HCT116 (cell line): ENCODE data around the gene POU2F3. TPM values are rescaled to one million over a fixed set of nuclear protein-coding genes. Genes with fewer than 3 reads are reported as not detected.

Experiments
- ATAC-seq: fragments of 200-7000 bp; cut with Tn5 transposase; 2 replicates; pipeline ENCODE4 v1.9.1; 2020; ENCODE audit warnings: mild to moderate bottlenecking, moderate library complexity
- BruUV-seq: library from RNA; stranded (reverse); fragments of 400-500 nt; replicated peaks from 2 replicates; lab custom pipeline; 2021; lab: Mats Ljungman, UMichigan
- CTCF ChIA-PET: fragments of 300-600 bp; sonication (Branson Sonifier 250); formaldehyde crosslinking; loops from one replicate; lab custom pipeline; 2021; ENCODE audit warnings: antibody characterized with exemption; lab: Charles Lee
- POLR2A ChIA-PET: fragments of 300-600, 350-600 bp; sonication (Branson Sonifier 250); formaldehyde crosslinking; loops from one replicate; lab custom pipeline; 2021; ENCODE audit warnings: antibody characterized with exemption; lab: Charles Lee
- RAD21 ChIA-PET, 2 experiments: fragments of 300-600 bp; sonication (Branson Sonifier 250); formaldehyde crosslinking; loops; one replicate each; lab custom pipeline; 2023; ENCODE audit warnings: low total read pairs in 2 of 2; ENCODE audit not compliant: uncharacterized antibody in 2 of 2, unreplicated experiment in 2 of 2, low non-redundant PET in 1 of 2; lab: Charles Lee
- DNase-seq: peaks from one replicate; pipeline ENCODE4 v3.0.0-alpha.2; 2010; ENCODE audit warnings: low read depth, low spot score
- H2AFZ ChIP-seq: fragments of 200-600 bp; shearing (Covaris generic), sonication (generic); 2 replicates; pipeline ENCODE4 v1.6.1; 2017; ENCODE audit warnings: low read depth, mixed run types, mixed read lengths, antibody characterized with exemption, low read length; ENCODE audit not compliant: poor library complexity, severe bottlenecking
- H3K27ac ChIP-seq: 2 replicates; pipeline ENCODE4 v1.5.1; 2012; ENCODE audit warnings: low read depth, low read length
- H3K27me3 ChIP-seq: fragments of 200-600 bp; sonication (generic); 2 replicates; pipeline ENCODE4 v1.6.1; 2016; ENCODE audit warnings: mixed run types, low read length, mixed read lengths; ENCODE audit not compliant: insufficient read depth
- H3K36me3 ChIP-seq, 2 experiments: fragments of 200-500 bp in 1 of 2; fragments of 200-600 bp in 1 of 2; sonication (Bioruptor generic) in 1 of 2; sonication (generic) in 1 of 2; 2 replicates each; pipeline versions ENCODE4 v1.5.1 to v1.6.1; 2014 to 2016; ENCODE audit warnings: low read length in 2 of 2, inconsistent platforms in 1 of 2, mixed read lengths in 1 of 2, mixed run types in 1 of 2; ENCODE audit not compliant: insufficient read depth in 2 of 2, control insufficient read depth in 1 of 2
- H3K4me1 ChIP-seq, 2 experiments: fragments of 200-600 bp in 1 of 2; sonication (generic) in 1 of 2; 2 replicates each; pipeline versions ENCODE4 v1.5.1 to v1.6.1; 2012 to 2017; ENCODE audit warnings: low read length in 2 of 2, inconsistent platforms in 1 of 2, mild to moderate bottlenecking in 1 of 2, mixed read lengths in 1 of 2, mixed run types in 1 of 2, moderate library complexity in 1 of 2; ENCODE audit not compliant: insufficient read depth in 2 of 2, control insufficient read depth in 1 of 2
- H3K4me2 ChIP-seq: fragments of 200-600 bp; sonication (generic); 2 replicates; pipeline ENCODE4 v1.6.1; 2017; ENCODE audit warnings: mixed run types, low read length, mixed read lengths
- H3K4me3 ChIP-seq, 2 experiments: fragments of 200-600 bp in 1 of 2; sonication (generic) in 1 of 2; replicated peaks in 1 of 2; 2 replicates each; pipeline ENCODE4 v1.5.1; 2011 to 2016; ENCODE audit warnings: low read length in 2 of 2, control low read depth in 1 of 2, low read depth in 1 of 2, mild to moderate bottlenecking in 1 of 2, mixed read lengths in 1 of 2, mixed run types in 1 of 2
- H3K79me2 ChIP-seq: fragments of 200-600 bp; sonication (generic); 2 replicates; pipeline ENCODE4 v1.6.1; 2017; ENCODE audit warnings: mild to moderate bottlenecking, mixed run types, low read length, moderate library complexity, mixed read lengths; ENCODE audit not compliant: insufficient read depth
- H3K9ac ChIP-seq: fragments of 200-600 bp; sonication (generic); 2 replicates; pipeline ENCODE4 v1.6.1; 2016; ENCODE audit warnings: low read length, mixed read lengths
- H3K9me2 ChIP-seq: fragments of 200-600 bp; sonication (generic), shearing (Covaris generic); 2 replicates; pipeline ENCODE4 v1.6.1; 2017; ENCODE audit warnings: mixed run types, mild to moderate bottlenecking, moderate library complexity; ENCODE audit not compliant: insufficient read depth
- H3K9me3 ChIP-seq, 2 experiments: fragments of 200-500 bp in 1 of 2; fragments of 200-600 bp in 1 of 2; sonication (Bioruptor generic) in 1 of 2; sonication (generic) in 1 of 2; 2 replicates each; pipeline ENCODE4 v1.6.1; 2014 to 2017; ENCODE audit warnings: low read length in 2 of 2, mixed read lengths in 2 of 2, inconsistent platforms in 1 of 2, low read depth in 1 of 2, mild to moderate bottlenecking in 1 of 2, mixed run types in 1 of 2, moderate library complexity in 1 of 2; ENCODE audit not compliant: control insufficient read depth in 1 of 2, insufficient read depth in 1 of 2
- H4K20me1 ChIP-seq: fragments of 200-600 bp; sonication (generic), shearing (Covaris generic); 2 replicates; pipeline ENCODE4 v1.6.1; 2017; ENCODE audit warnings: mixed run types, mild to moderate bottlenecking, moderate library complexity; ENCODE audit not compliant: insufficient read depth
- CBX3 ChIP-seq: IDR thresholded peaks from 2 replicates; pipeline ENCODE4 v1.6.1; 2012; ENCODE audit warnings: low read depth
- CTCF ChIP-seq, 3 experiments: fragments of 200-600 bp in 1 of 3; sonication (generic) in 1 of 3; IDR thresholded peaks in 2 of 3; conservative IDR thresholded peaks in 1 of 3; 2 replicates each; pipeline ENCODE4 v1.5.1; 2012 to 2017; ENCODE audit warnings: low read depth in 2 of 3, low read length in 2 of 3, antibody characterized with exemption in 1 of 3, borderline replicate concordance in 1 of 3, control low read depth in 1 of 3, mild to moderate bottlenecking in 1 of 3, mixed read lengths in 1 of 3, mixed run types in 1 of 3, moderate library complexity in 1 of 3; ENCODE audit not compliant: insufficient read depth in 1 of 3
- ELF1 ChIP-seq: IDR thresholded peaks from 2 replicates; pipeline ENCODE4 v1.6.1; 2012; ENCODE audit warnings: low read depth, borderline replicate concordance
- POLR2A ChIP-seq: IDR thresholded peaks from 2 replicates; pipeline ENCODE4 v1.7.0; 2011; ENCODE audit warnings: borderline replicate concordance; ENCODE audit not compliant: insufficient read depth, insufficient read length; ENCODE audit errors: extremely low read depth
- SP1 ChIP-seq: IDR thresholded peaks from 2 replicates; pipeline ENCODE4 v1.6.1; 2012; ENCODE audit warnings: low read depth
- TCF7L2 ChIP-seq: IDR thresholded peaks from 2 replicates; pipeline ENCODE4 v1.7.0; 2011; ENCODE audit warnings: borderline replicate concordance, inconsistent platforms; ENCODE audit not compliant: insufficient read depth, insufficient read length; ENCODE audit errors: extremely low read depth
- YY1 ChIP-seq: IDR thresholded peaks from 2 replicates; pipeline ENCODE4 v1.6.1; 2011; ENCODE audit warnings: low read length, low read depth, moderate library complexity, mild to moderate bottlenecking; ENCODE audit not compliant: insufficient replicate concordance; ENCODE audit errors: extremely low read depth
- ZFX ChIP-seq: fragments of 450-650 bp; IDR thresholded peaks from 2 replicates; pipeline ENCODE4 v1.6.1; 2017
- ZNF274 ChIP-seq: fragments of 200-500 bp; sonication (Bioruptor generic); IDR thresholded peaks from 2 replicates; pipeline ENCODE4 v1.6.1; 2014; ENCODE audit warnings: mild to moderate bottlenecking, low read depth, low read length, inconsistent platforms
- intact Hi-C: fragments of 100-400 bp; cut with micrococcal nuclease; formaldehyde crosslinking; loops from 2 replicates; pipeline ENCODE4 v1.10.0; 2022
- total RNA-seq: library from RNA; stranded (reverse); gene quantifications from one replicate; pipeline ENCODE4 v1.2.1, GENCODE V29; 2021; ENCODE audit not compliant: unreplicated experiment
- TF ChIP-seq, protein P1 (sequence below): IDR thresholded peaks from 2 replicates; pipeline ENCODE4 v1.6.1; 2012
- TF ChIP-seq, protein P2 (sequence below): IDR thresholded peaks from 2 replicates; pipeline ENCODE4 v1.6.1; 2012; ENCODE audit warnings: low read depth
- TF ChIP-seq, protein P3 (sequence below): IDR thresholded peaks from 2 replicates; pipeline ENCODE4 v1.6.1; 2012

The POU2F3 gene
- total RNA-seq, 1 experiment from 2014 or later = 0.15 TPM

DNA sequence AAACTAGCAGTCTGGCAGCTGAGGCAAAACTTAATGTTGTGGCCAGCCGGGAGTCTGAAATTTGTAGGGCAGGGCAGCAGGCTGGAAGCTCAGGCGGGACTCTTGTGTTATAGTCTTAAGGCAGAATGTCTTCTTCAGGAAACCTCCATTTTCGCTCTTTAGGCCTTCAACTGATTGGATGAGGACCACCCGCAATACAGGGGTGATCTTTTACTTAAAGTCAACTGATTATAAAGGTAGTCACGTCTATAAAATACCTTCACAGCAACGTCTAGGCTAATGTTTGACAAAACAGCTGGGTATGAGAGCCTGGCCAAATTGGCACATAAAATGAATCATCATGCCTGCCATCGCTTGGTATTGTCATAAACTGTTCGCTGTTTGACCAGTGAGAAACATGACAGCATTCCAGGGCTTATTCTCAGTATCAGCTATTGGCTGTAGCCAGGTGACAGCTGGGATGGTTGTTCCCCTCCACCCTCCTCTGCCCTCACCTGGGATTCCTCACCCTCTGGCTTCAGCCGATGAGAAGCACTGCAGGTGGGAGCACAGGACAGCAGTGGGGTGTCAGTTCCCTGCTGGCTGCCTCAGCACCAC is 6.6 kb upstream of the POU2F3 start:
- intact Hi-C loops = no loop called here
- H3K4me1 ChIP-seq = no peaks in the 10 kb centered on the region

More for the DNA sequence above, 6.6 kb upstream of the POU2F3 start:
- POLR2A ChIA-PET = no interaction called here
- RAD21 ChIA-PET = no interaction called here
- ATAC-seq (no peak), DNase-seq (no peak)
- H4K20me1 ChIP-seq = no peaks in the 10 kb centered on the region
- no peaks in the 10 kb centered on the region for H3K9me2 ChIP-seq
- no peaks in the 10 kb centered on the region for H3K79me2 ChIP-seq
- no peaks in the 10 kb centered on the region for H3K9me3 ChIP-seq
- H3K4me3 ChIP-seq = no peak overlapping the region
- H3K27ac ChIP-seq = no peak overlapping the region
- BruUV-seq = no TSS peak
- no peak overlapping the region for H3K9ac ChIP-seq
- no peaks in the 10 kb centered on the region; the same call in 1 of the 2 replicates for H3K27me3 ChIP-seq
- CTCF ChIA-PET = interaction anchor here (11.9 kb wide), 1 partner anchor 68 kb away, joined by 240 read pairs; no protein-coding TSS in a partner anchor
- H2AFZ ChIP-seq = no peak overlapping the region
- no peak for TF ChIP-seq POLR2A
- TF ChIP-seq, protein P1, sequence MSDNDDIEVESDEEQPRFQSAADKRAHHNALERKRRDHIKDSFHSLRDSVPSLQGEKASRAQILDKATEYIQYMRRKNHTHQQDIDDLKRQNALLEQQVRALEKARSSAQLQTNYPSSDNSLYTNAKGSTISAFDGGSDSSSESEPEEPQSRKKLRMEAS = no peak
- TF ChIP-seq SP1 = no peak
- TF ChIP-seq, protein P2, sequence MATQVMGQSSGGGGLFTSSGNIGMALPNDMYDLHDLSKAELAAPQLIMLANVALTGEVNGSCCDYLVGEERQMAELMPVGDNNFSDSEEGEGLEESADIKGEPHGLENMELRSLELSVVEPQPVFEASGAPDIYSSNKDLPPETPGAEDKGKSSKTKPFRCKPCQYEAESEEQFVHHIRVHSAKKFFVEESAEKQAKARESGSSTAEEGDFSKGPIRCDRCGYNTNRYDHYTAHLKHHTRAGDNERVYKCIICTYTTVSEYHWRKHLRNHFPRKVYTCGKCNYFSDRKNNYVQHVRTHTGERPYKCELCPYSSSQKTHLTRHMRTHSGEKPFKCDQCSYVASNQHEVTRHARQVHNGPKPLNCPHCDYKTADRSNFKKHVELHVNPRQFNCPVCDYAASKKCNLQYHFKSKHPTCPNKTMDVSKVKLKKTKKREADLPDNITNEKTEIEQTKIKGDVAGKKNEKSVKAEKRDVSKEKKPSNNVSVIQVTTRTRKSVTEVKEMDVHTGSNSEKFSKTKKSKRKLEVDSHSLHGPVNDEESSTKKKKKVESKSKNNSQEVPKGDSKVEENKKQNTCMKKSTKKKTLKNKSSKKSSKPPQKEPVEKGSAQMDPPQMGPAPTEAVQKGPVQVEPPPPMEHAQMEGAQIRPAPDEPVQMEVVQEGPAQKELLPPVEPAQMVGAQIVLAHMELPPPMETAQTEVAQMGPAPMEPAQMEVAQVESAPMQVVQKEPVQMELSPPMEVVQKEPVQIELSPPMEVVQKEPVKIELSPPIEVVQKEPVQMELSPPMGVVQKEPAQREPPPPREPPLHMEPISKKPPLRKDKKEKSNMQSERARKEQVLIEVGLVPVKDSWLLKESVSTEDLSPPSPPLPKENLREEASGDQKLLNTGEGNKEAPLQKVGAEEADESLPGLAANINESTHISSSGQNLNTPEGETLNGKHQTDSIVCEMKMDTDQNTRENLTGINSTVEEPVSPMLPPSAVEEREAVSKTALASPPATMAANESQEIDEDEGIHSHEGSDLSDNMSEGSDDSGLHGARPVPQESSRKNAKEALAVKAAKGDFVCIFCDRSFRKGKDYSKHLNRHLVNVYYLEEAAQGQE = no peak
- TF ChIP-seq, protein P3, sequence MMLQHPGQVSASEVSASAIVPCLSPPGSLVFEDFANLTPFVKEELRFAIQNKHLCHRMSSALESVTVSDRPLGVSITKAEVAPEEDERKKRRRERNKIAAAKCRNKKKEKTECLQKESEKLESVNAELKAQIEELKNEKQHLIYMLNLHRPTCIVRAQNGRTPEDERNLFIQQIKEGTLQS = no peak
- no peak for TF ChIP-seq TCF7L2
- no peak for TF ChIP-seq YY1
- no peak for TF ChIP-seq ZFX
- TF ChIP-seq CBX3 = no peak
- TF ChIP-seq ELF1 = no peak
- TF ChIP-seq ZNF274 = no peak
- no peak for TF ChIP-seq CTCF (IDR thresholded peaks at IDR 0.05 in 2 of 3, conservative IDR thresholded peaks at IDR 0.05 in 1 of 3; ENCODE audit: borderline replicate concordance in 1 of 3, insufficient read depth in 1 of 3, low read depth in 2 of 3, low read length in 2 of 3)
- H3K4me2 ChIP-seq = no peak overlapping the region
- no peaks in the 10 kb centered on the region for H3K36me3 ChIP-seq
